Left ventricle myocardium superior (tissue), 1 donor: Measurements from ENCODE around the gene ATXN10. TPM values are rescaled to one million over a fixed set of nuclear protein-coding genes. Genes with fewer than 3 reads are reported as not detected.

Experiments
- ATAC-seq: fragments of 200-7000 bp; cut with Tn5 transposase; one replicate; pipeline ENCODE4 v1.9.1; 2020; ENCODE audit warnings: mild to moderate bottlenecking, moderate library complexity
- DNase-seq: peaks from one replicate; pipeline ENCODE4 v3.0.0-alpha.2; 2020
- intact Hi-C: fragments of 100-400 bp; cut with micrococcal nuclease; formaldehyde crosslinking; loops from one replicate; pipeline ENCODE4 v1.11.0; 2022
- total RNA-seq: library from RNA; stranded (reverse); fragmentation: NEBNext Ultra II Directional; extraction: Animal tissue kit (Norgen Biotek cat#: 25700); gene quantifications from one replicate; pipeline ENCODE4 v1.2.1, GENCODE V29; 2021
- donor health status: DM: no; HTN: yes; CAD: no; lungs with severe emphysema.

Gene ATXN10
- total RNA-seq, 1 donor from 2014 or later, result 142 TPM

DNA sequence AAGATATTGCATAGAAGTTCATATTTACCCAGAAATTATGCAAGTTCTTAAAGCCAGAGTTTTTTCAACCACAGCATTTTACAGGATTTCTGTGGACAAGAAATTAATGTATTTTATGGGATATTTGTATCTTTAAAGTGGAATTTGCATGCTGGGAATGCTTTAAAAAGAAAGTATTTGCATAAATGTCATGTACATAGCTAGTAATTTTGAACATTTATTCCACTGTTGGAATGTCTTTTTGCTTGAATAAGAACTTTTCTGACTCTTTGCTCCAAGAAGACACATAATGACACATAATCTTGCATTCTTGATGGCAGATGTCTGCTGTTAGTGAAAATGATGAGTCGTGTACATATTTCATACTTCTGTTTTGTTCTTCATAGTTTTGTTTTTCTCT is 66.6 kb downstream of the ATXN10 start:
- no peak for ATAC-seq
- intact Hi-C loops, result no loop called here
- DNase-seq, result no peak

DNA sequence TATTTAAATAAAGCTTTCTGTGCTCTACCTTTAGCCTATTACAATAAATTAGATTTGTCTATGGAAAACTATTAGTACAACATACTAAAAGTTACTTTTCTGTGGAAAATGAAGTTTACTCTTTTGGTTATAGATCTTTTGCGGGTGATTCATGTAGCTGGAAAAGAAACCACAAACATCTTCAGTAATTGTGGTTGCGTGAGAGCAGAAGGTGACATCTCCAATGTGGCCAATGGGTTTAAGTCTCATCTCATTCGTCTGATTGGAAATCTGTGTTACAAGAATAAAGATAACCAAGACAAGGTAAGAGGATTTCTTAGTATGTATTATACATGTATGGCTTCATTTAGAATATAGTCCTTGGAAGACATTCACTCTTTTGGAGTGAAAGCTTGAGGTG is 68.6 kb downstream of the ATXN10 start:
- ATAC-seq, result no peak
- no peak for DNase-seq
- intact Hi-C loops, result no loop called here

DNA sequence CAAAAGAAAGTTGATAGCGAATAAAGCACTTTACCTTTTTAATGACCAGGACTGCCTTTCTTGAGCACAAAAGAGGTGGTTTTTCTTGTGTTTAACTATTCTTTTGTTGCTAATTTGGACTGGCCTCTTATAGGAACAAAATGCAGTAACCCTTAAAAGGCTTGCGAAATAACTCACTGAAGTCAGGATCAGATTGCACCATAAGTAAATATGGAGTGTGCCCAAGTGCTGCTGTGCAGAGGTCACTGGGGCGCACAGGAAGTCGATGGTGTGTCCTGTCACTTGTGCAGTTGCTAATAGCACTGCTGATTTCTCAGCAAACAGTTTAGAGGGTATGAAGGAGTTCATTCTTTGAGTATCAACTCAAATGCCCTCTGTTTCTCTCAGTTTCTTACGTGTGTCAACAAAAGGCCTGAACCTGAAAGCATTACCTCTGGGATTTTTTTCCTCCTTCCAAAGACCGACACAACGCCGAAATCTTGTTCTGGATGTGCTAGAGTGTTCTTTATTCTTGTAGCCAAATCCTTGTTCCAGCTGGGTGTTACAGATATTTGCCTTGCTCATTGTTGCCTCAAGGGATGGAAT is 71.3 kb downstream of the ATXN10 start:
- intact Hi-C loops, result no loop called here
- DNase-seq (no peak), ATAC-seq (peak; percentile 53)

DNA sequence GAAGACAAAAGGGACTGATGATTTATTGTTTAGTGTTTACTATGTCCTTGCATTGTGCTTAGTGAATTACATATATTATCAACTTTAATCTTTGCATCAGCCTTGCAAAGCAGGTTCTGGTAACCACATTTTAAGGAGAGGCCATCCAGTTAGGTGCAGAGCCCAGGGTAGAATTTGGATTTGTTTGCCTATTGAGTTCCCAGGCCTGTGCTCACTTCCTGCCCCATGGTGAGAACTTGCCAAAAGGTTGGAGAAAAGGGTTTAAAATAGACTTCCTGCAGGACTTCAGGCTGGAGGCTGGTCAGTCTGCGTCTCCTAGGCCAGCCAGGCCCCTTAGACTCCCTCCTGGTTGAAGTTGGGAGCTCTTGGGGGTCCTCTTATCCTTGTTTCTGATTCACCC is 72.1 kb downstream of the ATXN10 start:
- intact Hi-C loops, result no loop called here
- no peak for DNase-seq
- ATAC-seq, result peak; percentile 50

DNA sequence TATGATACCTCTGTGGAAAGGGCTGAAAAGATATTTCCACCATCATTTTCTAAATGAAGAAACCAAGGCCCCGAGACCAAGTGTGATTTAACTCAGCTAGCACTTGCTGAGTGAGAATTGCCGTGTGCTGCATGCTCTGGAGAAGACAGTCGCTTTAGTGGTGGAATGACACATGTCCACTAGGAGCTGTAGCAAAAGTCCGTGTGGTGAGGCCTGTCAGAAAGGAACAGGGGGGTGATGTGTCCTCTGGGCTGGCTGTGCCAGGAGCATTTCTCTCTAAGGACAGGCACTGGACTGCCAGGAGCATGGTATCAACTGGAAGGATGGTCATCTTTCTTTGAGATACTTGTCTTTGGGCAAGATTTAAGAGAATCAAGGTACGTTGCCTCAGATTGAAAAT is 72.8 kb downstream of the ATXN10 start:
- intact Hi-C loops, result no loop called here
- DNase-seq (no peak), ATAC-seq (no peak)

DNA sequence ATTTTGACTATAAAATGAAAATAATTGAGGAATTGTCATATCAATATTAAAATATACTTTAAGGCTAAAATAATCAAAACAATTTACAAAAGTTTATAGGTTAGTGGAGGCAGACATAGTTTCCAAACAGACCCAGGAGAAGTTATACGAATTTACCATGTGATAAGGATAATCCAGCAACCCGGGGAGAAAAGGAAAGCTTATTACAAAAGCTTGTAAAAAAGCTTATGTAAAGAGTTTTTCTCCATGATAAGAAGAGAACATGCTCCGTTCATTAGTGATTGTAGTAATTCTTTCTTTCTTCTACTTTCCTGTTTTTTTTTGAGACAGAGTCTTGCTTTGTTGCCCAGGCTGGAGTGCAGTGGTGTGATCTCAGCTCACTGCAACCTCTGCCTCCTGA is 79.0 kb downstream of the ATXN10 start:
- ATAC-seq (no peak), DNase-seq (no peak)
- intact Hi-C loops, result no loop called here

DNA sequence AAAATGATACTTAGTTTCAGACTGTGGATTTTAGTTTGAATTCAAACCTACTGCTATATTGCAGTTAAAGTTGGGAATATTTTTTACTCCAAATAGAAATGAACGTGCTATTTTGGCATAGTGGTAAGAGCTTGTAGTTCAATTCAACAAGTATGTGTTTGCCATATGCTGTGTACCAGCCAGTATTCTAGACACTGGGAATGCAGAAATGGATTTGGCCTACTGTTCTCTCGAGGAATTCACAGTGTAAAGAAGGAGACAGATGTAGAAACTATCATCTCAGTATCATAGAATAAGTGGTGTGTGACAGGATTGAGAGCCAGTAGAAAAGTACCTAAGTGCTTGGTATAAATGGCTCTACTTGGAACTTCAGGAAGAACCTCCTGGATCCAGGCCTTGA is 80.4 kb downstream of the ATXN10 start:
- no peak for ATAC-seq
- no peak for DNase-seq
- intact Hi-C loops, result no loop called here

DNA sequence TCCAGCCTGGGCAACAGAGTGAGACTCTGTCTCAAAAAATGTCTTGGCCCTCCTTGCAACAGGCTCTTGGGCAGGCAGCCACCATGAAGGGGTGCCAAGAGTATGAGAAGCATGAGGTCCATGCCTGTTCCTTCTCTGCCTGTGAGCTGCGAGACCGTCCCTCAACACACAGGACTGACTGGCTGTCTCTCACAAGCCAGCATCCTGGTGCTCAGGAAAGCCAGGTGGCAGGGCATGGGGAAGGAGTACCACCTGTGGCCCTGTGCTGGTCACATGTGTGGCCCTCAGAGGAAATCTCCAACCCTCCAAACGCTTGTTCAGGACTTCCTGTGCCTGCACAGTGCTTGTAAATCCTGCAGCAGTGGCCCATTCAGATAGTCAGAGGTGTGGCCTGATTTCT is 83.2 kb downstream of the ATXN10 start:
- DNase-seq (peak; percentile 41), ATAC-seq (no peak)
- intact Hi-C loops, result no loop called here

DNA sequence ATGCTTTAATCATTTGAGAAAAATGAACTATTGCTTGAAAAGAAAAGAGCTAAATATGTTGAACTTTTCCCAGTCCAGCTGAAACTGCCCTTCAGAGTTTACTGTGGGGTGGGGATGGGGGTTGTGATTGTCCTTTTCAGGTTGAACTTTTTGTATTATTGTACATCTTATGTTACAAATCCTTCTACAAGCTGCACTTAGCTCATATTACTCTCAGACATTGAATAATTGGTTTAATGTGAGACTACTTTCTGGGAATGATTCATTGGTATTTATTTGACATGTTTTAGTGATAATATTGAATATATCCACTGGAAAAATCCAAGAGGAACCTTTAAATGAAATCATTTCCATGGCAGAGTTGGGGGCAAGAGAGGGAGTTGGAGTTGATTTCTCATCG is 84.9 kb downstream of the ATXN10 start:
- no peak for DNase-seq
- intact Hi-C loops, result no loop called here
- no peak for ATAC-seq

DNA sequence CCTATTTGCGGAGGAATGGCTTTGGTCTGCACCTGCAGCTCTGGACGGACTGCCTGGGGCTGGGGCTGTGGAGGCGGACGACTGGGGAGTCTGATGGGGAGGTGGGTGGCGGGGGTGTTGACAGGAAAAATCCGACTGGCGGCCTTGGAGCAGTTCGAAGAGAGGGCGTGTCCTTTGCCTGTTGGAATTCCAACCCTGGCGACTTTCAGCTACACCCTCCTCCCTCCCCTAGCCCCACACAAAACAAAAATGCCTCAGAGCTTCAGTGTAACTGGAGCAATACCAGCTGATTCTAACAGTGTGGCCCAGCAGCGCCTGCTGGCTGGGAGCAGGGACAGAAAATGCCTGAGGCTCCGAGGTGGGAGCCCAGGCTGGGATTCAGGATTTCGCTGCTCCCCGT is 85.4 kb downstream of the ATXN10 start:
- ATAC-seq (peak; percentile 91), DNase-seq (peak; percentile 44)
- intact Hi-C loops, result no loop called here

DNA sequence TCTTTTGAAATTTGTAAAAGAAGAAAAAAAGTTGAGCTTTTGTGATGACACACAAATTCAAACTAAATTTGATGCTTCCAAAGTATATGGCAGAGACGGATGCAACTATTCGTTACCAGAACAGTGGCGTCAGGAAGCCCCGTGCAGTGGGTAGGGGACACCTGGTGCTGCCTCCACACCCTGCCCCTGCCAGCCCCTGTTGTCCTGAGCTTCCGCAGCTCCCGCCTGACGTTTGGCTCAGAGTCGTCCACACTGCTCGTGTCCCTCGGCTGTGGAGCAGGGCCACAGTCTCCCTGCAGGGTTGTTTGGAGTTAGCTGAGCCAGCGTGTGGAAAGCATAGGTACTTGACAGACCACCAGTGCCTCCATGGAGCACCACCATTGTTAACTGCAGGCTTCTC is 86.3 kb downstream of the ATXN10 start:
- no peak for DNase-seq
- ATAC-seq, result no peak
- intact Hi-C loops, result no loop called here

DNA sequence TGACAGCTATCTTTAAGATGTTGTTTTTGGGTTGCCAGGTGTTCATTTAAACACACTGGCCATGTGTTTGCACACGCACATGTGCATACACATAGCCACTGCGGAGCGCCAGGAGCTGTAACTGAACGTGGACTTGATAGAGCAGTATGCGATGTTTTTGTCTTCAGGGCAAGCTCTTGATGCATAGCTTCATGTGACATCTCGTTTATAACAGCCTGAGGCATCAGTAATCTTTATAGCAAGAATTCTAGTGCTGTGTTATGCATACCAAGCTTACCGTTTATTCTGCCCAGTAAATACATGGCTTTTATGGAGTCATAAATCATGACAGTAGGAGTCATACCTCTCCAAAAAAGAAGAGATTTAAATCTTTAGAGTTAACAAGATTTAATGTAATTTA is 87.0 kb downstream of the ATXN10 start:
- intact Hi-C loops, result no loop called here
- ATAC-seq, result no peak

DNA sequence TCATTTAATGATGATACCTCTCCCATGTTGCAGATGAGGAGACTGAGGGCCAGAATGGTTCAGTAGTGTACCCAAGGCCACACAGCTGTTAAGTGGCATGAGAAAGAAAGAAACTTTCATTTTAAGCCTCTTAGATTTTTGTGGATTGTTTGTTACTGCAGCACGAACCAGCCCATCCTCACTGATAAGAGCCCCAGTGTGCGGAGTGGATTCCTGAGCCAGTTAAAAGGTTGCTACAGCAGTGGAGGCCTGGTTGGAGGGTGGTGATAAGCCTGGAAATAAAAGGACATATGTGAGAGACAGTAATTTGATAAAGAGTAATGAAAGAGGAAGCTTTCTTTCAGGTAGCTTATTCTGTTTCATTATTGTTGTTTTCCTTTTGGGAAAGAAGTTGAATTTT is 89.0 kb downstream of the ATXN10 start:
- intact Hi-C loops, result no loop called here

More for the DNA sequence above, 87.0 kb downstream of the ATXN10 start:
- no peak for DNase-seq

DNA sequence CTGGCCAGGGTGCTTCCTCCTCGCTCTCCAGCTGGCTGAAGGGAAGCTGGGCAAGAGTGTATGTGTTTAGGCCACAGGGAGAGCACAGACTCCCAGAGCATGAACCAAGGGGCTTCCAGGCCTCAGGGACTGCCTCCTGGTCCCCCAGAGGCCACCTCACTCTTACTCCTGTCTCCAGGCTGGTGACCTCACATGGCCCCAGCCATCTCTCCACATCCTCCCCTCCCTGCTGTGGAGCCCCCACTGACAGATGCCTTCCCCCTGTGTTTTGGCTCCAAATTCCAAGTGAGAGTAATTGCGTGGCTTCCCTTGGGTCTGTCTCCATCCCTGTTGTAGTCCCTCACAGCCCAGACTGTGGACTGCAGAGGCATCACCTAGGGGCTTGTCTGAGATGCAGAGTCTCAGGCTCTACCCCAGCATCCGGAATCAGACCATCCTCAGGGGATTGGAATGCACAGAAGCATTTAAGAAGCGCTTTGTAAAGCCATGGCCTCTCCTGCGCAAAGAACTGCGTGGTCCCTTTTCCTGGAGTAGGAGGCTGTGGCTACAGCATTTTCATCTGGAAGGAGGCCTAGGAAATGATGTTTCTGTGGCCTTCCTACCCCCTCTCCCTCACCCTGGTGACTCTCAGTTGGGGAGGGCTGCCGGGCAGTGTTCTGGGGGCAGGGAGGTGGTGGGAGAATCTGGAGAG is 91.1 kb downstream of the ATXN10 start:
- ATAC-seq (no peak), DNase-seq (no peak)
- intact Hi-C loops, result no loop called here

More for the DNA sequence above, 89.0 kb downstream of the ATXN10 start:
- no peak for ATAC-seq
- no peak for DNase-seq

DNA sequence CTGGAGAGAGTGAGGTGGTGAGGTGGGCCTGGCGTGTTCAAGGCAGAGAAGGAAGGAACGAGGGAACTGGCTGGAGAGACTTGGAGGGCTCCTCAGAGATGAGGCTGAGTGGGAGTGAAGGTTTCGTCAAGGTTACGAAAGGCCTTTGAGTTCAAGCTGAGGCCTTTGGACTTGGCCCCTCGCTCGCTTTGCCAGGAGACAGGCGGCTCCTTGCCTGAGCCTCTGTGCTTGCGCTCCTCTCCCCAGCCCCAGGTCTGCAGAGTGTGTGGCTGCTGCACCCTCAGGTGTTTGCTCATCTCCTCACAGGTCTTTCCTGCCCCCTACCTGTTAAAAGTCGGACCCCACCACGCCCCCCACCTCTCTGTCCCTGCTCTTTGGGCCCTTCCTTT is 91.6 kb downstream of the ATXN10 start:
- intact Hi-C loops, result no loop called here
- ATAC-seq (no peak), DNase-seq (no peak)

DNA sequence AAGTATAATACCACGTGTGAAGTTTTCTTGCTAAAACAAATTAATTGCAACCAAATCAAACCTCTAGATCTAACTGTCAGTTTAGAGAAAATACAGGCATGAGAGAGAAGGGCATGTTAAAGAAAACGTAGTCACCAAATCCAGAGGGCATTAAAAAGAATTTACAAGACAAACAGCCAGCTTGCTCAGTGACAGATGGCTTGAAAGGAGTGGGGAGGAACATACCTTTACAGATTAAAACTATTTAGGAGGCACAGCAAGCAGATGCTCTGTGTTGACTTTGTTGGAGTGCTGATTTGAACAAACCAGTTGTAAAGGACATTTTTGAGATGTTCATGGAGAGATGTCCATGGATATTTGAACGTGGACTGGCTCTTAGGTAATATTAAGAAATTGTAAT is 96.9 kb downstream of the ATXN10 start:
- intact Hi-C loops, result no loop called here
- ATAC-seq, result no peak
- no peak for DNase-seq

DNA sequence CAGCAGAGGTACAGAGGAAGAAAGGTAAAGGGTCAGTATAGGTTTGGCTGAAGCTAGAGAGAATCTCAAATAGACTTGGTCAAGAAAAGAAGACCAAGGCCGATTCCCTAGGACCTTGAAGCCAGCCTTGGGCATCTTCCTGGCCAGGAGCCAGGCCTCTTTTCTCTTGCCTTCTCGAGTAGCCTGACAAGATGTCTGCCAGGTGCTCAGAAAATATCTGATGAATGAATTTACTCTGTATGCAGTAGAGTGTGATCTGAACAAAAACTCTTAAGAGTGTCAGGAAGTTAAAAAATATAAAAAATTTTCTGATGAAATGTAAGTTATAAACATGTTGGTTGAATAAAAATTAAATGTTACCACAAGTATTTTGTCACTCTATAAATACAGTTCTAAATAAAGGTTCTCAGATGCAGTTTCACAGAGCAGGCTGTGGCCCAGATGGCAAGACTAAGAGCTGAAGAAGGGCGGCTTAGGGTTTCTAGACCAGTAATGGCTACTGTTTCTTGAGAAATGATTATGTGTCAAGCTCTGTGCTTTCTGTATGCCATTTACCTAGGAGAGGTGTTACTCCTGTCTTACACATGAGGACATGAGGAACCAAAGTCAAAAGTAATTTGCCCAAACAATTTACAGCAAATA is 98.1 kb downstream of the ATXN10 start:
- ATAC-seq, result no peak
- intact Hi-C loops, result no loop called here
- DNase-seq, result no peak

DNA sequence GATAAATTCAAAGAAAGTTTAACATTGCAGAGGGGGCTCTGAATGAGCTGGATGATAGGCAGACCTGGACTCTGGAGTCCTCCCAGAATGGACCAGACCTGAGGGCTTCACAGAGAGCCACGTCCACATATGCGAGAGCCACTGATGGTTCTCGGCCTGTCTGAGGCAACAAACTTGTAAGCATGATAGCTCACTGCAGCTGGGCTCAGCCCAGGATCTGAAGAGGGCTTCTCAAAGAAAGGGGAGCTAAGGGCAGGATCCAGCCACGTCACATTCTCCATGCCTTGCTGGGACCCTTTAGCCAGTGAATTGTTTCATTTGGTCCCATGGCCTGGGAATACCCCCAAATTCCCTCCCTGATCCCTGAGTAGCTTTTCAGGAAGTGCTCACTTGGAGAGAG is 98.9 kb downstream of the ATXN10 start:
- ATAC-seq (no peak), DNase-seq (no peak)
- intact Hi-C loops, result no loop called here

DNA sequence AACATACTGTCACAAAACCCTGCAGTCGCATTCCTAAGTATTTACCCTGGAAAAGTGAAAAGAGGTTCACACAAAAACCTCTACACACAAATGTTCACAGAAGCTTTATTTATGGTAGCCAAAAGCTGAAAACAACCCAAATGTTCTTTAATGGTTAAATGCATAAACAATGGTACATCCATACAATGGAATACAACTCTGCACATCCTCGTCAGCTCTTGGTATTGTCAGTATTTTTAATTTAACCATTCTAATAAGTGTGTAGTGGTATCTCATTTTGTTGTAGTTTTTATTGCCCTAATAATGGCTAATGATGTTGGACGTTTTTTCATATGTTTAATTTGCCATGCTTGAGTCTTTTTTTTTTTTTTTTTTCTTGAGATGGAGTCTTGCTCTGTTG is 99.4 kb downstream of the ATXN10 start:
- intact Hi-C loops, result no loop called here
- DNase-seq (no peak), ATAC-seq (no peak)

DNA sequence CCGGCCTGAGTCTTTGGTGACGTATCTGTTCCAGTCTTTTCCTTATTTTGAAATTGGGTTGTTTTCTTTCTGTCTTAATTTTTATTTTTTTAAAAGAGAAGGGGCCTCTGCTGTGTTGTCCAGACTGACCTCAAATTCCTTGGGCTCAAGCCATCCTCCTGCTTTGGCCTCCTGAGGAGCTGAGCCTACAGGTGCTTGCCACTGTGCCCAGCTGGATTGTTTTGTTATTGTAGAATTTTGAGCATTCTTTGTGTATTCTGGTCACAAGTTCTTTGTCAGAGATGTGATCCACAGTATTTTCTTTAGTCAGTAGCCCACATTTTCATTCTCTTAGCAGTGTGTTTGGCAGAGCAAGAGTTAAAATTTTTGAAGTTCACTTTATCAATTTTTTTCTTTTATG is 100.1 kb downstream of the ATXN10 start:
- ATAC-seq (no peak), DNase-seq (no peak)
- intact Hi-C loops, result no loop called here

DNA sequence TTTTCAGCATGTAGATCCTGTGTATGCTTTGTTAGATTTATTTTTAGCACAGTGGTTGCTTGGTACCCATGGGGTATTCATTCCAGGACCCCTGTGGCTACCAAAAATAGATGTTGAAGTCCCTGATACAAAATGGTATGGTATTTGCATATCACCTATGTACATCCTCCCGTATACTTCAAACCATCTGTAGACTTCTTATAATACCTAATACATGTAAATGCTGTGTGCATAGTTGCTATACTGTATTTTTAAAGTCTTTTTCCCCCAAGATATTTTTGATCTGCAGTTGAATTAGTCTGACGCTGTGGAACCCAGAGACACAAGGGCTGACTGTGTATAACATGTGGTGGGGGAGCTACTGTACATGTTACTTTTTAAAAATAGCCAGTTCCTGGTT is 101.1 kb downstream of the ATXN10 start:
- DNase-seq (no peak), ATAC-seq (no peak)
- intact Hi-C loops, result no loop called here
